Prostate gland (tissue), 2 donors: ENCODE results near the gene ZNF230. TPM values are rescaled to one million over a fixed set of nuclear protein-coding genes. Genes with fewer than 3 reads are reported as not detected.

Experiments used
- DNase-seq: peaks from one replicate; pipeline ENCODE4 v3.0.0-alpha.2; 2019; ENCODE audit warnings: low spot score
- H3K27ac ChIP-seq, 2 donors: fragments of 200-600 bp; sonication (generic); 2 replicates each; pipeline ENCODE4 v1.5.1; 2017 to 2019
- H3K27me3 ChIP-seq: fragments of 200-600 bp; sonication (generic); replicated peaks from 2 replicates; pipeline ENCODE4 v1.5.1; 2019; ENCODE audit not compliant: insufficient read depth
- H3K36me3 ChIP-seq, 2 donors: fragments of 200-600 bp; sonication (generic); 1 replicate in 1 of 2; 2 replicates in 1 of 2; pipeline versions ENCODE4 v1.5.1 to v1.8.1; 2017 to 2019
- H3K4me1 ChIP-seq: fragments of 200-600 bp; sonication (generic); replicated peaks from 2 replicates; pipeline ENCODE4 v1.5.1; 2019
- H3K4me3 ChIP-seq, 2 donors: fragments of 200-600 bp; sonication (generic); 2 replicates each; pipeline ENCODE4 v1.5.1; 2017 to 2019
- H3K9me3 ChIP-seq: fragments of 200-600 bp; sonication (generic); 2 replicates; pipeline ENCODE4 v1.5.1; 2017
- POLR2A ChIP-seq: fragments of 450-650 bp; IDR thresholded peaks from one replicate; pipeline ENCODE4 v1.6.1; 2016; ENCODE audit warnings: antibody characterized with exemption, mild to moderate bottlenecking
- POLR2AphosphoS5 ChIP-seq: sonication (generic); formaldehyde crosslinking; IDR thresholded peaks from one replicate; pipeline ENCODE4 v1.6.1; 2017; ENCODE audit warnings: antibody characterized with exemption
- WGBS: methylation state at CpG from one replicate; pipeline ENCODE4 v1.1.5; 2018; 5-methylcytosine and 5-hydroxymethylcytosine counted together
- intact Hi-C: fragments of 100-400 bp; cut with DNase I; formaldehyde crosslinking; loops from one replicate; pipeline ENCODE4 v1.14.2; 2022
- total RNA-seq, 2 donors: library from RNA; depleted of rRNA; stranded (reverse); fragments of >200 nt; gene quantifications; one replicate each; pipeline ENCODE4 v1.1.0, GENCODE V29; 2016
- TF ChIP-seq, protein P1 (sequence below), 4 experiments: fragments of 200-600 bp in 2 of 4; fragments of 450-650 bp in 2 of 4; sonication (generic) in 2 of 4; IDR thresholded peaks; 1 replicate in 3 of 4; 2 replicates in 1 of 4; pipeline ENCODE4 v1.5.1; 2016 to 2019; ENCODE audit warnings: antibody characterized with exemption in 4 of 4, mild to moderate bottlenecking in 2 of 4, moderate library complexity in 2 of 4

The ZNF230 gene
- total RNA-seq, 2 donors from 2014 or later: 2.6 to 3.5 TPM

DNA sequence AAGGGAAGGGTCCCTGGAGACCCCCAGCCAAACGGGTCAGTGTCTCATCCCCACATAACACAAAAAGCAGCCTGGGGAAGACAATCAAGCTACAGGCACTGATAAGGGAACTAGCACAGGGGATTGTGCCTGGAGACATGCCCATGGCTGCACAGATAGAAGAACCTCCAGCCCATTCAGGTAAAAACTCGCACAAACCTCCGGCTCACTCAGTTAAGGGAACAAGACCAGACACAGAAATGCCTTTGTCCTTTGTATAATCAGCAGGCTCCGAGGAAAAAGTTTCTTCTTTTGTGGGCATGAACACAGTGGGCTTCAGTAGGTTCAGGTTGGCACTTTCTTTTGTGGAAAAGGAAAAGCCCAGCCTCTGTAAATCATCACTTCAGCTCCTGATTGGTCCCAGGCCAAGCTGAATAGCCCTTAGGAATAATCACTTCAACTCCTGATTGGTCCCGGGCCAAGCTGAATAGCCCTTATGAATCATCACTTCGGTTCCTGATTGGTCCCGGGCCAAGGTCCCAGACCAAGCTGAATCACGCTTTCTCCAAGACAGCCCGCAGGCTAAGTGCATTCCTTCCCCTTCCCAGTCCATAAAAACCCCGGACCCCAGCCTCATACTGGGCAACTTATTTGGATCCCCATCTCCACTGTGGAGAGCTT is 5.0 kb upstream of the ZNF230 start:
- 58% methylated on average over 10 of the region's 10 CpGs for WGBS
- intact Hi-C loops: no loop called here

DNA sequence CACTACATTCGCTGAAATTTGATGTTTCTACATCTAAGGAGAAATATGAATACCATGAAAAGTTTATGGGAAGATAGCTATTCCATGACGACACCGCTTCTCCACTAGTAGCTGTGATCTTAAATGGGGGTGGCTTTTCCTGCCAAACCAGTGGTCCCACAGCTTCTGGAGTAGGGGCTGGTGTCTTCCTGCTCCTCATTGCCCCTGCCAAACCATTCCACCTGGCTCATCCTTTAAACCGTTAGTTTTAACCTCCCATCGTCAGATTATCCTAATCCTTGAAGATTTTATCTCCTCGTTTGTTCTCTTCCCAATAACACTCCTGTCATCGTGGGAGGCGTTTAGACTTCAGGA is 568 bp upstream of the ZNF230 start:
- Histone ChIP-seq H3K9me3 (no peaks in the 10 kb centered on the region), H3K4me1 (no peaks in the 10 kb centered on the region), H3K4me3 (peak overlapping the region; percentile 61 to 64), H3K27me3 (no peaks in the 10 kb centered on the region), H3K36me3 (peaks cover 0 to 3% of the 10 kb centered on the region in 2 donors), H3K27ac (peak overlapping the region in 1 of 2 donors; percentile 67)
- WGBS: 7% methylated on average over 8 of the region's 8 CpGs
- no peak for DNase-seq
- intact Hi-C loops: loop anchor here (10.0 kb wide), 1 partner anchor 93 kb away; the partner anchor contains the start of gene ZNF224
- TF ChIP-seq POLR2AphosphoS5: no peak
- TF ChIP-seq, protein P1, sequence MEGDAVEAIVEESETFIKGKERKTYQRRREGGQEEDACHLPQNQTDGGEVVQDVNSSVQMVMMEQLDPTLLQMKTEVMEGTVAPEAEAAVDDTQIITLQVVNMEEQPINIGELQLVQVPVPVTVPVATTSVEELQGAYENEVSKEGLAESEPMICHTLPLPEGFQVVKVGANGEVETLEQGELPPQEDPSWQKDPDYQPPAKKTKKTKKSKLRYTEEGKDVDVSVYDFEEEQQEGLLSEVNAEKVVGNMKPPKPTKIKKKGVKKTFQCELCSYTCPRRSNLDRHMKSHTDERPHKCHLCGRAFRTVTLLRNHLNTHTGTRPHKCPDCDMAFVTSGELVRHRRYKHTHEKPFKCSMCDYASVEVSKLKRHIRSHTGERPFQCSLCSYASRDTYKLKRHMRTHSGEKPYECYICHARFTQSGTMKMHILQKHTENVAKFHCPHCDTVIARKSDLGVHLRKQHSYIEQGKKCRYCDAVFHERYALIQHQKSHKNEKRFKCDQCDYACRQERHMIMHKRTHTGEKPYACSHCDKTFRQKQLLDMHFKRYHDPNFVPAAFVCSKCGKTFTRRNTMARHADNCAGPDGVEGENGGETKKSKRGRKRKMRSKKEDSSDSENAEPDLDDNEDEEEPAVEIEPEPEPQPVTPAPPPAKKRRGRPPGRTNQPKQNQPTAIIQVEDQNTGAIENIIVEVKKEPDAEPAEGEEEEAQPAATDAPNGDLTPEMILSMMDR (IDR thresholded peaks at IDR 0.05): no peak
- TF ChIP-seq POLR2A: no peak

More for the DNA sequence above, 5.0 kb upstream of the ZNF230 start:
- no peak overlapping the region for H3K27ac ChIP-seq
- H3K4me1 ChIP-seq: no peaks in the 10 kb centered on the region
- H3K9me3 ChIP-seq: no peaks in the 10 kb centered on the region
- no peak for TF ChIP-seq POLR2A
- TF ChIP-seq, protein P1 (IDR thresholded peaks at IDR 0.05): no peak
- TF ChIP-seq POLR2AphosphoS5: no peak
- no peak for DNase-seq
- H3K27me3 ChIP-seq: no peaks in the 10 kb centered on the region
- peaks cover 0 to 9% of the 10 kb centered on the region in 2 donors for H3K36me3 ChIP-seq
- H3K4me3 ChIP-seq: no peak overlapping the region

DNA sequence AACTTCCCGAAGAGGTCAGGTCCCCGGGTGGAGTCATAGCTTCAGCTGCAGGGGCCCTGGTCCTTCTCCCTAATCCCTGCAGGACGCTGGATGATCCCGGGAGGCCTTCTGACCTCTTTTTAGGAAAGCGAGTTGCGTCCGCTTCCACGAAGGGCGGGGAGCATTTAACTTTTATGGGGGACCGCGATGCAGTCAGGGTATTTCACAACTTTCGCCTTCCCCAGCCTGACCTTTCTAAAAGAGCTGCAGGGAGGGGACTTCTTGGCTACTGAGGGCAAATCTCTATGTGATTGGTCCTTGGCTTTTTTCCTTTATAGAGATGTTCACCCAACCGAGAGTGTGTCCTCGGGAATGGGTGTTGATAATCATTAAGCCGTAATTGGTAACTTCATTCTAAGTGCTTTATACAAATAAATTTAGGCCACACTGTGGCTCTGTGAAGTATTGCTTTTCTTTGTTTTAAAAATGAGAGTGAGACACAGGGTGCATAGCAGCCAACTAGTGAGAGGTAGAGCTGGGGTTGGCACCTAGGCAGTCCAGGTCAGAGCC is 778 bp downstream of the ZNF230 start:
- TF ChIP-seq, protein P1 (IDR thresholded peaks at IDR 0.05): no peak
- TF ChIP-seq POLR2AphosphoS5 (no peak), POLR2A (no peak)
- WGBS: 4% methylated on average over 15 of the region's 15 CpGs
- H3K36me3 ChIP-seq: peaks cover 0 to 17% of the 10 kb centered on the region in 2 donors
- H3K27me3 ChIP-seq: no peaks in the 10 kb centered on the region
- peak overlapping the region; percentile 66 to 67 for H3K27ac ChIP-seq
- H3K9me3 ChIP-seq: no peaks in the 10 kb centered on the region
- peak overlapping the region; percentile 61 to 64 for H3K4me3 ChIP-seq
- intact Hi-C loops: loop anchor here (10.0 kb wide), 1 partner anchor 91 kb away; the partner anchor contains the start of gene ZNF224
- DNase-seq: no peak
- H3K4me1 ChIP-seq: no peaks in the 10 kb centered on the region

DNA sequence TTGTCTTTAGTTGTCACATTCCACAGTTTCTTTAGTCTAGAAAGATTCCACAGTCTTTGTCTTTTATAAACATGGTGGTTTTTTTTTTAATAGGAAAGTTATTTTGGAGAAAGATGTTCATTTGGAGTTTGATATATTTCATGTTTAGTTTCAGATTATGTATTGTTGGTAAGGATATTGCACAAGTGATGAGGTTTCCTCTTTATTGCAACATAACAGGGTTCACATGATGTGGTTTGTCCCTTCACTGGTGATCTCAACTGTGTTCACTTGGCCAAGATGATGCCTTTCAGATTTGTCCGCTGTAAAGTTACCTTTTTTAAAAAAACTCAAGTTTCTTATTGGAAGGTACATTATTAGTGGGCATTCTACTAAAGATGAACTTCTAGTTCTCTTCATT is 3.2 kb downstream of the ZNF230 start:
- no peak for TF ChIP-seq POLR2AphosphoS5
- no peak for TF ChIP-seq POLR2A
- TF ChIP-seq, protein P1 (IDR thresholded peaks at IDR 0.05): no peak
- 88% methylated on average over 1 of the region's 1 CpG for WGBS
- H3K36me3 ChIP-seq: peaks cover 21 to 40% of the 10 kb centered on the region in 2 donors

DNA sequence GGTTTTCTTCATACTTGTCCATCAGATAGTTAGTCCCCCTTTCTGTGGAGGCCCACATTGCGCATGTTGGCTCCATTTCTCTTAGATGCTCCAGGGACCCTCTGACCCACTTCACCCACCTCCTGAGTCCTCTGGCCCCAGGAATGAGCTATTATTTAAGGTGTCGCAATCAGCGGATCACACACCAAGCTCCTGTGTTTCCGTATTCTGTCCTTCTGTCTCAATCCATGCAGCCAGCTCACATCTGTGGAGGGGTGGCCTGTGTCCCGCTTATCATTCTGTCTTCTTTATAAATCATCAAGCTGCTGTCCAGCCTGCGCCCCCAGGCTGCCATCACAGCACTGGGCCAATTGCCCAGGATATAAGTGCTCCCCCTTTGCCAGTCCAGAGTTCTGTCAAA is 4.7 kb downstream of the ZNF230 start:
- H3K4me3 ChIP-seq: no peak overlapping the region
- H3K27ac ChIP-seq: no peak overlapping the region
- no peaks in the 10 kb centered on the region for H3K27me3 ChIP-seq
- over 99% methylated on average over 6 of the region's 6 CpGs for WGBS
- intact Hi-C loops: loop anchor here (10.0 kb wide), 1 partner anchor 87 kb away; the partner anchor contains the start of gene ZNF224
- TF ChIP-seq, protein P1 (IDR thresholded peaks at IDR 0.05): no peak
- no peak for TF ChIP-seq POLR2AphosphoS5
- TF ChIP-seq POLR2A: no peak
- no peak for DNase-seq
- H3K36me3 ChIP-seq: peaks cover 23 to 45% of the 10 kb centered on the region in 2 donors
- no peaks in the 10 kb centered on the region for H3K9me3 ChIP-seq
- H3K4me1 ChIP-seq: no peaks in the 10 kb centered on the region

More for the DNA sequence above, 3.2 kb downstream of the ZNF230 start:
- H3K27me3 ChIP-seq: no peaks in the 10 kb centered on the region
- no peaks in the 10 kb centered on the region for H3K9me3 ChIP-seq
- intact Hi-C loops: loop anchor here (10.0 kb wide), 1 partner anchor 89 kb away; the partner anchor contains the start of gene ZNF224
- DNase-seq: no peak
- H3K27ac ChIP-seq: no peak overlapping the region
- no peaks in the 10 kb centered on the region for H3K4me1 ChIP-seq
- no peak overlapping the region for H3K4me3 ChIP-seq
